SK-N-SH treated with all-trans-retinoic acid at 6 μM for 48 hours (cell line): ENCODE results near the gene GEMIN2.
"Not testable (repeated sequence)": the region's sequence is repeated elsewhere in the genome, so short reads cannot be mapped to it uniquely, and the experiment has no call there.

Experiments
- ATAC-seq: fragments of 200-7000 bp; cut with Tn5 transposase; 3 replicates; pipeline ENCODE4 v1.9.1; 2020; ENCODE audit warnings: mild to moderate bottlenecking, moderate library complexity
- ARNTL ChIP-seq: fragments of 450-650 bp; formaldehyde crosslinking; IDR thresholded peaks from 2 replicates; pipeline ENCODE4 v1.5.0; 2020; ENCODE audit warnings: low read depth, mild to moderate bottlenecking, moderate library complexity, borderline replicate concordance
- BACH2 ChIP-seq: fragments of 250-450 bp; sonication (Bioruptor Pico); IDR thresholded peaks from 2 replicates; pipeline ENCODE4 v1.9.0; 2021; ENCODE audit warnings: mild to moderate bottlenecking, borderline replicate concordance
- CSDC2 ChIP-seq: fragments of 250-450 bp; sonication (Bioruptor Pico); IDR thresholded peaks from 2 replicates; pipeline ENCODE4 v1.5.0; 2020; ENCODE audit warnings: mild to moderate bottlenecking, moderate library complexity
- ESRRG ChIP-seq: fragments of 250-450 bp; sonication (Bioruptor Pico); IDR thresholded peaks from 2 replicates; pipeline ENCODE4 v1.6.1; 2021; ENCODE audit warnings: mild to moderate bottlenecking
- GLIS3 ChIP-seq: fragments of 250-450 bp; sonication (Bioruptor Pico); IDR thresholded peaks from 2 replicates; pipeline ENCODE4 v1.5.0; 2020; ENCODE audit warnings: mild to moderate bottlenecking, moderate library complexity
- ISL1 ChIP-seq: fragments of 250-450 bp; sonication (Bioruptor Pico); IDR thresholded peaks from 2 replicates; pipeline ENCODE4 v2.1.2; 2022; ENCODE audit warnings: mild to moderate bottlenecking, moderate library complexity
- OSR1 ChIP-seq: fragments of 250-450 bp; sonication (Bioruptor Pico); IDR thresholded peaks from 2 replicates; pipeline ENCODE4 v1.8.0; 2022; ENCODE audit warnings: moderate library complexity, mild to moderate bottlenecking, inconsistent platforms
- PPARA ChIP-seq: fragments of 250-450 bp; sonication (Bioruptor Pico); IDR thresholded peaks from 2 replicates; pipeline ENCODE4 v1.5.0; 2020; ENCODE audit warnings: mild to moderate bottlenecking, borderline replicate concordance
- RARB ChIP-seq: fragments of 250-450 bp; sonication (Bioruptor Pico); IDR thresholded peaks from 2 replicates; pipeline ENCODE4 v1.8.0; 2021; ENCODE audit warnings: mild to moderate bottlenecking, moderate library complexity
- SNAI2 ChIP-seq: fragments of 250-450 bp; sonication (Bioruptor Pico); IDR thresholded peaks from 2 replicates; pipeline ENCODE4 v1.5.0; 2020; ENCODE audit warnings: mild to moderate bottlenecking, moderate library complexity
- TCF4 ChIP-seq: fragments of 250-450 bp; sonication (Bioruptor Pico); IDR thresholded peaks from 2 replicates; pipeline ENCODE4 v1.8.0; 2021; ENCODE audit warnings: mild to moderate bottlenecking, moderate library complexity, borderline replicate concordance
- TOX ChIP-seq: fragments of 250-450 bp; sonication (Bioruptor Pico); IDR thresholded peaks from 2 replicates; pipeline ENCODE4 v1.8.0; 2021; ENCODE audit warnings: mild to moderate bottlenecking, moderate library complexity, borderline replicate concordance
- ZC3H10 ChIP-seq: fragments of 250-450 bp; sonication (Bioruptor Pico); IDR thresholded peaks from 2 replicates; pipeline ENCODE4 v1.5.1; 2021; ENCODE audit warnings: mild to moderate bottlenecking, moderate library complexity
- ZFP3 ChIP-seq: fragments of 250-450 bp; sonication (Bioruptor Pico); IDR thresholded peaks from 2 replicates; pipeline ENCODE4 v1.5.0; 2020; ENCODE audit warnings: mild to moderate bottlenecking, moderate library complexity
- ZNF8 ChIP-seq: fragments of 450-650 bp; formaldehyde crosslinking; IDR thresholded peaks from 2 replicates; pipeline ENCODE4 v1.5.0; 2020; ENCODE audit warnings: mild to moderate bottlenecking, moderate library complexity
- TF ChIP-seq, protein P1 (sequence below): fragments of 250-450 bp; sonication (Bioruptor Pico); IDR thresholded peaks from 2 replicates; pipeline ENCODE4 v1.8.0; 2021; ENCODE audit warnings: low read depth, mild to moderate bottlenecking, moderate library complexity, borderline replicate concordance
- TF ChIP-seq, protein P2 (sequence below): fragments of 250-450 bp; sonication (Bioruptor Pico); IDR thresholded peaks from 2 replicates; pipeline ENCODE4 v1.8.0; 2020; ENCODE audit warnings: mild to moderate bottlenecking, moderate library complexity, borderline replicate concordance
- TF ChIP-seq, protein P3 (sequence below): fragments of 250-450 bp; sonication (Bioruptor Pico); IDR thresholded peaks from 2 replicates; pipeline ENCODE4 v1.5.0; 2020; ENCODE audit warnings: mild to moderate bottlenecking, moderate library complexity
- TF ChIP-seq, protein P4 (sequence below): fragments of 250-450 bp; sonication (Bioruptor Pico); IDR thresholded peaks from 2 replicates; pipeline ENCODE4 v1.5.1; 2021; ENCODE audit warnings: mild to moderate bottlenecking, moderate library complexity
- TF ChIP-seq, protein P5 (sequence below): fragments of 250-450 bp; sonication (Bioruptor Pico); IDR thresholded peaks from 2 replicates; pipeline ENCODE4 v1.5.1; 2020; ENCODE audit warnings: low read depth, mild to moderate bottlenecking, moderate library complexity

The GEMIN2 gene

DNA sequence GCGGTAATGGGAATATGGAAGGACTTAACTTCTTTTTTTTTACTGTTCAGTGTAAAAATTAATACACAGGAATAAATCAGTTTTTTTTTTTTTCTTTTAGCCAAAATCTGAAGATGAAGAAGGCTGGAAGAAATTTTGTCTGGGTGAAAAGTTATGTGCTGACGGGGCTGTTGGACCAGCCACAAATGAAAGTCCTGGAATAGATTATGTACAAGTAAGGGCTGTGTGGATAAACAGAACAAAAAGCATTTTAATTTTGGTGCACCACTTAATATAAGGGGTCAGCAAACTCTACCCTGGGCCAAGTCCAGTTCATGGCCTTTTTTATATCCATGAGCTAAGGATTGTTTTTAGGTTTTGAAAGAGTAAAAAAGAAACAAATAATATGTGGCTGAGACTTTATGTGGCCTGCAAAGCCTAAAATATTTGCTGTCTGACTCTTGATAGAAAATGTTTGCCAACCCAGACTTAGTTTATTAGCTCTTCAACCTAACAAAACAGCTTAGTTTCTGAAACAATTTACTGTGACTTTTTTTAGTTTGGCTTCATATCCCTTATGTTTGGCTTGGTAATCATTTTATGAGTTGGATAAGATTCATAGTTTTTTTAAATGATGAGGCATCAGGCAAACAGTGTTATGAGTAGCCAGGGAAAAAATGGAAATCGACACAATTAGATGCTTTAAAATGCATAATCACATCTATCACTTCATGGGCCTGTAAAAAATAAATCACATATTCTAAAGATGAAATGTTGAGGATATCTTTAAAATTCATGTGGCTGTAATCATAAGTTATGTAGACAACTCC, 8.4 kb downstream of the GEMIN2 start:
- ATAC-seq = no peak
- TF ChIP-seq, protein P1, sequence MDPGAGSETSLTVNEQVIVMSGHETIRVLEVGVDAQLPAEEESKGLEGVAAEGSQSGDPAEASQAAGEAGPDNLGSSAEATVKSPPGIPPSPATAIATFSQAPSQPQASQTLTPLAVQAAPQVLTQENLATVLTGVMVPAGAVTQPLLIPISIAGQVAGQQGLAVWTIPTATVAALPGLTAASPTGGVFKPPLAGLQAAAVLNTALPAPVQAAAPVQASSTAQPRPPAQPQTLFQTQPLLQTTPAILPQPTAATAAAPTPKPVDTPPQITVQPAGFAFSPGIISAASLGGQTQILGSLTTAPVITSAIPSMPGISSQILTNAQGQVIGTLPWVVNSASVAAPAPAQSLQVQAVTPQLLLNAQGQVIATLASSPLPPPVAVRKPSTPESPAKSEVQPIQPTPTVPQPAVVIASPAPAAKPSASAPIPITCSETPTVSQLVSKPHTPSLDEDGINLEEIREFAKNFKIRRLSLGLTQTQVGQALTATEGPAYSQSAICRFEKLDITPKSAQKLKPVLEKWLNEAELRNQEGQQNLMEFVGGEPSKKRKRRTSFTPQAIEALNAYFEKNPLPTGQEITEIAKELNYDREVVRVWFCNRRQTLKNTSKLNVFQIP (CRISPR knock-in tag) = no peak
- TF ChIP-seq ZFP3 (CRISPR knock-in tag) (no peak), PPARA (no peak), SNAI2 (CRISPR knock-in tag) (no peak), RARB (CRISPR knock-in tag) (no peak), TCF4 (CRISPR knock-in tag) (no peak), ZC3H10 (no peak), BACH2 (CRISPR knock-in tag) (no peak), CSDC2 (CRISPR knock-in tag) (no peak), TOX (CRISPR knock-in tag) (no peak), OSR1 (CRISPR knock-in tag) (no peak), ISL1 (CRISPR knock-in tag) (no peak), ZNF8 (CRISPR knock-in tag) (no peak)
- TF ChIP-seq, protein P2, sequence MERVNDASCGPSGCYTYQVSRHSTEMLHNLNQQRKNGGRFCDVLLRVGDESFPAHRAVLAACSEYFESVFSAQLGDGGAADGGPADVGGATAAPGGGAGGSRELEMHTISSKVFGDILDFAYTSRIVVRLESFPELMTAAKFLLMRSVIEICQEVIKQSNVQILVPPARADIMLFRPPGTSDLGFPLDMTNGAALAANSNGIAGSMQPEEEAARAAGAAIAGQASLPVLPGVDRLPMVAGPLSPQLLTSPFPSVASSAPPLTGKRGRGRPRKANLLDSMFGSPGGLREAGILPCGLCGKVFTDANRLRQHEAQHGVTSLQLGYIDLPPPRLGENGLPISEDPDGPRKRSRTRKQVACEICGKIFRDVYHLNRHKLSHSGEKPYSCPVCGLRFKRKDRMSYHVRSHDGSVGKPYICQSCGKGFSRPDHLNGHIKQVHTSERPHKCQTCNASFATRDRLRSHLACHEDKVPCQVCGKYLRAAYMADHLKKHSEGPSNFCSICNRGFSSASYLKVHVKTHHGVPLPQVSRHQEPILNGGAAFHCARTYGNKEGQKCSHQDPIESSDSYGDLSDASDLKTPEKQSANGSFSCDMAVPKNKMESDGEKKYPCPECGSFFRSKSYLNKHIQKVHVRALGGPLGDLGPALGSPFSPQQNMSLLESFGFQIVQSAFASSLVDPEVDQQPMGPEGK (CRISPR knock-in tag) = no peak
- TF ChIP-seq, protein P3, sequence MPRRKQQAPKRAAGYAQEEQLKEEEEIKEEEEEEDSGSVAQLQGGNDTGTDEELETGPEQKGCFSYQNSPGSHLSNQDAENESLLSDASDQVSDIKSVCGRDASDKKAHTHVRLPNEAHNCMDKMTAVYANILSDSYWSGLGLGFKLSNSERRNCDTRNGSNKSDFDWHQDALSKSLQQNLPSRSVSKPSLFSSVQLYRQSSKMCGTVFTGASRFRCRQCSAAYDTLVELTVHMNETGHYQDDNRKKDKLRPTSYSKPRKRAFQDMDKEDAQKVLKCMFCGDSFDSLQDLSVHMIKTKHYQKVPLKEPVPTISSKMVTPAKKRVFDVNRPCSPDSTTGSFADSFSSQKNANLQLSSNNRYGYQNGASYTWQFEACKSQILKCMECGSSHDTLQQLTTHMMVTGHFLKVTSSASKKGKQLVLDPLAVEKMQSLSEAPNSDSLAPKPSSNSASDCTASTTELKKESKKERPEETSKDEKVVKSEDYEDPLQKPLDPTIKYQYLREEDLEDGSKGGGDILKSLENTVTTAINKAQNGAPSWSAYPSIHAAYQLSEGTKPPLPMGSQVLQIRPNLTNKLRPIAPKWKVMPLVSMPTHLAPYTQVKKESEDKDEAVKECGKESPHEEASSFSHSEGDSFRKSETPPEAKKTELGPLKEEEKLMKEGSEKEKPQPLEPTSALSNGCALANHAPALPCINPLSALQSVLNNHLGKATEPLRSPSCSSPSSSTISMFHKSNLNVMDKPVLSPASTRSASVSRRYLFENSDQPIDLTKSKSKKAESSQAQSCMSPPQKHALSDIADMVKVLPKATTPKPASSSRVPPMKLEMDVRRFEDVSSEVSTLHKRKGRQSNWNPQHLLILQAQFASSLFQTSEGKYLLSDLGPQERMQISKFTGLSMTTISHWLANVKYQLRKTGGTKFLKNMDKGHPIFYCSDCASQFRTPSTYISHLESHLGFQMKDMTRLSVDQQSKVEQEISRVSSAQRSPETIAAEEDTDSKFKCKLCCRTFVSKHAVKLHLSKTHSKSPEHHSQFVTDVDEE (CRISPR knock-in tag) = no peak
- TF ChIP-seq, protein P4, sequence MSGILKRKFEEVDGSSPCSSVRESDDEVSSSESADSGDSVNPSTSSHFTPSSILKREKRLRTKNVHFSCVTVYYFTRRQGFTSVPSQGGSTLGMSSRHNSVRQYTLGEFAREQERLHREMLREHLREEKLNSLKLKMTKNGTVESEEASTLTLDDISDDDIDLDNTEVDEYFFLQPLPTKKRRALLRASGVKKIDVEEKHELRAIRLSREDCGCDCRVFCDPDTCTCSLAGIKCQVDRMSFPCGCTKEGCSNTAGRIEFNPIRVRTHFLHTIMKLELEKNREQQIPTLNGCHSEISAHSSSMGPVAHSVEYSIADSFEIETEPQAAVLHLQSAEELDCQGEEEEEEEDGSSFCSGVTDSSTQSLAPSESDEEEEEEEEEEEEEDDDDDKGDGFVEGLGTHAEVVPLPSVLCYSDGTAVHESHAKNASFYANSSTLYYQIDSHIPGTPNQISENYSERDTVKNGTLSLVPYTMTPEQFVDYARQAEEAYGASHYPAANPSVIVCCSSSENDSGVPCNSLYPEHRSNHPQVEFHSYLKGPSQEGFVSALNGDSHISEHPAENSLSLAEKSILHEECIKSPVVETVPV (CRISPR knock-in tag) = no peak
- TF ChIP-seq, protein P5, sequence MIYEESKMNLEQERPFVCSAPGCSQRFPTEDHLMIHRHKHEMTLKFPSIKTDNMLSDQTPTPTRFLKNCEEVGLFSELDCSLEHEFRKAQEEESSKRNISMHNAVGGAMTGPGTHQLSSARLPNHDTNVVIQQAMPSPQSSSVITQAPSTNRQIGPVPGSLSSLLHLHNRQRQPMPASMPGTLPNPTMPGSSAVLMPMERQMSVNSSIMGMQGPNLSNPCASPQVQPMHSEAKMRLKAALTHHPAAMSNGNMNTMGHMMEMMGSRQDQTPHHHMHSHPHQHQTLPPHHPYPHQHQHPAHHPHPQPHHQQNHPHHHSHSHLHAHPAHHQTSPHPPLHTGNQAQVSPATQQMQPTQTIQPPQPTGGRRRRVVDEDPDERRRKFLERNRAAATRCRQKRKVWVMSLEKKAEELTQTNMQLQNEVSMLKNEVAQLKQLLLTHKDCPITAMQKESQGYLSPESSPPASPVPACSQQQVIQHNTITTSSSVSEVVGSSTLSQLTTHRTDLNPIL (CRISPR knock-in tag) = no peak
- TF ChIP-seq, all 23 proteins: peak for 0

DNA sequence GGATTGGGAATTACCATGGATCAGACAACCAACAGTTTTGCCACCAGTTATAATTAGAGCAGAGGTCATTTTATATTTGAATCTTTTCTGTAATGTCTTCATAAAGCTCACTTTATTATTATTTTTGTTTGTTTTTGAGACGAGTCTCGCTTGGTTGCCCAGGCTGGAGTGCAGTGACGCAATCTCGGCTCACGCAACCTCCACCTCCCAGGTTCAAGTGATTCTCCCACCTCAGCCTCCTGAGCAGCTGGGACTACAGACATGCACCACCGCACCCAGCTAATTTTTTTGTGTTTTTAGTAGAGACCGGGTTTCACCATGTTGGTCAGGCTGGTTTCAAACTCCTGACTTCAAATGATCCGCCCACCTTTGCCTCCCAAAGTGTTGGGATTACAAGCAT, 23.7 kb downstream of the GEMIN2 start:
- ATAC-seq = not testable (repeated sequence)

DNA sequence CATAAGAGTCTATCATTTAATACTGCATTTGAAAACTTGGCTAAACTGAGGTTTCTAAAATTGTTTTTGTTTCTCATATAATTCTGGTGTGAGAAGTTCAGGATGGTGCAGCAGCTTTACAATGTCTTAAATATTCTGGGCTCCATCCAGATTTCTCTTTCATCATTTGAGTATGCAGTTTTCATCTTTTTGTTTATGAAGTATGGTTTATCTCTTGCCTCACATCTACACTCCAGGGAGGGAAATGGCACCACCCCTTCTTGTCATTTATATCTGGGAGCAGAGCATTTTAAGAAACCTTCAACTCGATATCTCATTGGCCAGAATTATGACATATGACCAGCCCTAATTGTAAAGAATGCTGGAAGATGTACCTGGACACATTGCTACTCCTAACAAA, 24.3 kb downstream of the GEMIN2 start:
- ATAC-seq = no peak
- no peak for TF ChIP-seq TOX (CRISPR knock-in tag)

DNA sequence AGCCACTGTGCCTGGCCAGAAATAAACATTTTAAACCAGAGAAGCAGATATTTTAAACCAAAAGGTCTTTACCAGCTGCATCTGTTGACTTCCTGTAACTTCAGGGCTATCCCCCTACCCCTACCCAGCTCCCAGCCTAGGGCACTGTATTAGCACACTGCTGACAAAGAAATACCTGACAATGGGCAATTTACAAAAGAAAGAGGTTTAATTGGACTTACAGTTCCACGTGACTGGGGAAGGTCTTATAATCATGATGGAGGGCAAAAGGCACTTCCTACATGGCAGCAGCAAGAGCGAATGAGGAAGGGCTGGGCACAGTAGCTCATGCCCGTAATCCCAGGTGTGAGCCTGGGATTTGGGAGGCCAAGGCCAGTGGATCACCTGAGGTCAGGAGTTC, 26.0 kb downstream of the GEMIN2 start:
- TF ChIP-seq OSR1 (CRISPR knock-in tag) (no peak), CSDC2 (CRISPR knock-in tag) (no peak), TOX (CRISPR knock-in tag) (no peak), ZFP3 (CRISPR knock-in tag) (no peak), ISL1 (CRISPR knock-in tag) (no peak), PPARA (no peak), ESRRG (CRISPR knock-in tag) (no peak), ARNTL (CRISPR knock-in tag) (no peak), ZC3H10 (no peak), GLIS3 (CRISPR knock-in tag) (no peak)
- TF ChIP-seq, protein P5 (CRISPR knock-in tag) = no peak
- TF ChIP-seq, all 23 proteins: peak for 0
- ATAC-seq = no peak

DNA sequence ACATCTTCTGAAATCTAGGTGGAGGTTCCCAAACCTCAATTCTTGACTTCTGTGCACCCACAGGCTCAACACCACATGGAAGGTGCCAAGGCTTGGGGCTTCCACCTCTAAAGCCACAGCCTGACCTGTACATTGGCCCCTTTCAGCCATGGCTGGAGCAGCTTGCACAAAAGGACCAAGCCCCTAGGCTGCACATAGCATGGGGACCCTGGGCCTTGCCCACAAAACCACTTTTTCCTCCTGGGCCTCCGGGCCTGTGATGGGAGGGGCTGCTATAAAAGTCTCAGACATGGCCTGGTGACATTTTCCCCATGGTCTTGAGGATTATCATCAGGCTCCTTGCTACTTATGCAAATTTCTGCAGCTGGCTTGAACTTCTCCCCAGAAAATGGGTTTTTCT, 27.5 kb downstream of the GEMIN2 start:
- ATAC-seq = not testable (repeated sequence)

DNA sequence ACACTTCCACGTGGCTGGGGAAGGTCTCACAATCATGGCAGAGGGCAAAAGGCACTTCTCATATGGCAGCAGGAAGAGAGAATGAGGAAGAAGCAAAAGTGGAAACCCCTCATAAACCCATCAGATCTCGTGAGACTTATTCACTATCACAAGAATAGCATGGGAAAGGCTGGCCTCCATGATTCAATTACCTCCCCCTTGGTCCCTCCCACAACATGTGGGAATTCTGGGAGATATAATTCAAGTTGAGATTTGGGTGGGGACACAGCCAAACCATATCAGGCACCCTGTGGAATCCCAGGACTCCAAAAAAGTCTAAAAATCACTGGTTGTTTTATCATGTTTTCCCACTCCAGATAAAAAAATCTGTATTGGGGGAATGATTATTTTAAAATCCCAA, 29.1 kb downstream of the GEMIN2 start:
- ATAC-seq = not testable (repeated sequence)
